HCT116 (cell line): ENCODE measurements around the gene MEOX1. TPM values are rescaled to one million over a fixed set of nuclear protein-coding genes. Genes with fewer than 3 reads are reported as not detected.

Experiments
- ATAC-seq: fragments of 200-7000 bp; cut with Tn5 transposase; 2 replicates; pipeline ENCODE4 v1.9.1; 2020; ENCODE audit warnings: mild to moderate bottlenecking, moderate library complexity
- BruUV-seq: library from RNA; stranded (reverse); fragments of 400-500 nt; replicated peaks from 2 replicates; lab custom pipeline; 2021; lab: Mats Ljungman, UMichigan
- CTCF ChIA-PET: fragments of 300-600 bp; sonication (Branson Sonifier 250); formaldehyde crosslinking; loops from one replicate; lab custom pipeline; 2021; ENCODE audit warnings: antibody characterized with exemption; lab: Charles Lee
- POLR2A ChIA-PET: fragments of 300-600, 350-600 bp; sonication (Branson Sonifier 250); formaldehyde crosslinking; loops from one replicate; lab custom pipeline; 2021; ENCODE audit warnings: antibody characterized with exemption; lab: Charles Lee
- RAD21 ChIA-PET, 2 experiments: fragments of 300-600 bp; sonication (Branson Sonifier 250); formaldehyde crosslinking; loops; one replicate each; lab custom pipeline; 2023; ENCODE audit warnings: low total read pairs in 2 of 2; ENCODE audit not compliant: uncharacterized antibody in 2 of 2, unreplicated experiment in 2 of 2, low non-redundant PET in 1 of 2; lab: Charles Lee
- DNase-seq: peaks from one replicate; pipeline ENCODE4 v3.0.0-alpha.2; 2010; ENCODE audit warnings: low read depth, low spot score
- H2AFZ ChIP-seq: fragments of 200-600 bp; shearing (Covaris generic), sonication (generic); 2 replicates; pipeline ENCODE4 v1.6.1; 2017; ENCODE audit warnings: low read depth, mixed run types, mixed read lengths, antibody characterized with exemption, low read length; ENCODE audit not compliant: poor library complexity, severe bottlenecking
- H3K27ac ChIP-seq: 2 replicates; pipeline ENCODE4 v1.5.1; 2012; ENCODE audit warnings: low read depth, low read length
- H3K27me3 ChIP-seq: fragments of 200-600 bp; sonication (generic); 2 replicates; pipeline ENCODE4 v1.6.1; 2016; ENCODE audit warnings: mixed run types, low read length, mixed read lengths; ENCODE audit not compliant: insufficient read depth
- H3K36me3 ChIP-seq, 2 experiments: fragments of 200-500 bp in 1 of 2; fragments of 200-600 bp in 1 of 2; sonication (Bioruptor generic) in 1 of 2; sonication (generic) in 1 of 2; 2 replicates each; pipeline versions ENCODE4 v1.5.1 to v1.6.1; 2014 to 2016; ENCODE audit warnings: low read length in 2 of 2, inconsistent platforms in 1 of 2, mixed read lengths in 1 of 2, mixed run types in 1 of 2; ENCODE audit not compliant: insufficient read depth in 2 of 2, control insufficient read depth in 1 of 2
- H3K4me1 ChIP-seq, 2 experiments: fragments of 200-600 bp in 1 of 2; sonication (generic) in 1 of 2; 2 replicates each; pipeline versions ENCODE4 v1.5.1 to v1.6.1; 2012 to 2017; ENCODE audit warnings: low read length in 2 of 2, inconsistent platforms in 1 of 2, mild to moderate bottlenecking in 1 of 2, mixed read lengths in 1 of 2, mixed run types in 1 of 2, moderate library complexity in 1 of 2; ENCODE audit not compliant: insufficient read depth in 2 of 2, control insufficient read depth in 1 of 2
- H3K4me2 ChIP-seq: fragments of 200-600 bp; sonication (generic); 2 replicates; pipeline ENCODE4 v1.6.1; 2017; ENCODE audit warnings: mixed run types, low read length, mixed read lengths
- H3K4me3 ChIP-seq, 2 experiments: fragments of 200-600 bp in 1 of 2; sonication (generic) in 1 of 2; replicated peaks in 1 of 2; 2 replicates each; pipeline ENCODE4 v1.5.1; 2011 to 2016; ENCODE audit warnings: low read length in 2 of 2, control low read depth in 1 of 2, low read depth in 1 of 2, mild to moderate bottlenecking in 1 of 2, mixed read lengths in 1 of 2, mixed run types in 1 of 2
- H3K79me2 ChIP-seq: fragments of 200-600 bp; sonication (generic); 2 replicates; pipeline ENCODE4 v1.6.1; 2017; ENCODE audit warnings: mild to moderate bottlenecking, mixed run types, low read length, moderate library complexity, mixed read lengths; ENCODE audit not compliant: insufficient read depth
- H3K9ac ChIP-seq: fragments of 200-600 bp; sonication (generic); 2 replicates; pipeline ENCODE4 v1.6.1; 2016; ENCODE audit warnings: low read length, mixed read lengths
- H3K9me2 ChIP-seq: fragments of 200-600 bp; sonication (generic), shearing (Covaris generic); 2 replicates; pipeline ENCODE4 v1.6.1; 2017; ENCODE audit warnings: mixed run types, mild to moderate bottlenecking, moderate library complexity; ENCODE audit not compliant: insufficient read depth
- H3K9me3 ChIP-seq, 2 experiments: fragments of 200-500 bp in 1 of 2; fragments of 200-600 bp in 1 of 2; sonication (Bioruptor generic) in 1 of 2; sonication (generic) in 1 of 2; 2 replicates each; pipeline ENCODE4 v1.6.1; 2014 to 2017; ENCODE audit warnings: low read length in 2 of 2, mixed read lengths in 2 of 2, inconsistent platforms in 1 of 2, low read depth in 1 of 2, mild to moderate bottlenecking in 1 of 2, mixed run types in 1 of 2, moderate library complexity in 1 of 2; ENCODE audit not compliant: control insufficient read depth in 1 of 2, insufficient read depth in 1 of 2
- H4K20me1 ChIP-seq: fragments of 200-600 bp; sonication (generic), shearing (Covaris generic); 2 replicates; pipeline ENCODE4 v1.6.1; 2017; ENCODE audit warnings: mixed run types, mild to moderate bottlenecking, moderate library complexity; ENCODE audit not compliant: insufficient read depth
- CBX3 ChIP-seq: IDR thresholded peaks from 2 replicates; pipeline ENCODE4 v1.6.1; 2012; ENCODE audit warnings: low read depth
- EZH2phosphoT487 ChIP-seq: fragments of 200-600 bp; IDR thresholded peaks from 2 replicates; pipeline ENCODE4 v1.6.1; 2018; ENCODE audit warnings: antibody characterized with exemption, borderline replicate concordance
- JUND ChIP-seq: IDR thresholded peaks from 2 replicates; pipeline ENCODE4 v1.6.1; 2012
- POLR2A ChIP-seq: IDR thresholded peaks from 2 replicates; pipeline ENCODE4 v1.7.0; 2011; ENCODE audit warnings: borderline replicate concordance; ENCODE audit not compliant: insufficient read depth, insufficient read length; ENCODE audit errors: extremely low read depth
- SIN3A ChIP-seq: IDR thresholded peaks from 2 replicates; pipeline ENCODE4 v1.6.1; 2012; ENCODE audit warnings: low read depth
- SRF ChIP-seq: IDR thresholded peaks from 2 replicates; pipeline ENCODE4 v1.6.1; 2012; ENCODE audit warnings: low read depth
- TCF7L2 ChIP-seq: IDR thresholded peaks from 2 replicates; pipeline ENCODE4 v1.7.0; 2011; ENCODE audit warnings: borderline replicate concordance, inconsistent platforms; ENCODE audit not compliant: insufficient read depth, insufficient read length; ENCODE audit errors: extremely low read depth
- intact Hi-C: fragments of 100-400 bp; cut with micrococcal nuclease; formaldehyde crosslinking; loops from 2 replicates; pipeline ENCODE4 v1.10.0; 2022
- total RNA-seq: library from RNA; stranded (reverse); gene quantifications from one replicate; pipeline ENCODE4 v1.2.1, GENCODE V29; 2021; ENCODE audit not compliant: unreplicated experiment
- TF ChIP-seq, protein P1 (sequence below), 3 experiments: fragments of 200-600 bp in 1 of 3; sonication (generic) in 1 of 3; IDR thresholded peaks in 2 of 3; conservative IDR thresholded peaks in 1 of 3; 2 replicates each; pipeline ENCODE4 v1.5.1; 2012 to 2017; ENCODE audit warnings: low read depth in 2 of 3, low read length in 2 of 3, antibody characterized with exemption in 1 of 3, borderline replicate concordance in 1 of 3, control low read depth in 1 of 3, mild to moderate bottlenecking in 1 of 3, mixed read lengths in 1 of 3, mixed run types in 1 of 3, moderate library complexity in 1 of 3; ENCODE audit not compliant: insufficient read depth in 1 of 3
- TF ChIP-seq, protein P2 (sequence below): IDR thresholded peaks from 2 replicates; pipeline ENCODE4 v1.6.1; 2012
- TF ChIP-seq, protein P3 (sequence below): IDR thresholded peaks from 2 replicates; pipeline ENCODE4 v1.6.1; 2012; ENCODE audit warnings: low read depth
- TF ChIP-seq, protein P4 (sequence below): IDR thresholded peaks from 2 replicates; pipeline ENCODE4 v1.6.1; 2011; ENCODE audit warnings: mild to moderate bottlenecking, low read length, moderate library complexity; ENCODE audit not compliant: insufficient replicate concordance; ENCODE audit errors: extremely low read depth

MEOX1 gene
- total RNA-seq, 1 experiment from 2014 or later, result not detected

DNA sequence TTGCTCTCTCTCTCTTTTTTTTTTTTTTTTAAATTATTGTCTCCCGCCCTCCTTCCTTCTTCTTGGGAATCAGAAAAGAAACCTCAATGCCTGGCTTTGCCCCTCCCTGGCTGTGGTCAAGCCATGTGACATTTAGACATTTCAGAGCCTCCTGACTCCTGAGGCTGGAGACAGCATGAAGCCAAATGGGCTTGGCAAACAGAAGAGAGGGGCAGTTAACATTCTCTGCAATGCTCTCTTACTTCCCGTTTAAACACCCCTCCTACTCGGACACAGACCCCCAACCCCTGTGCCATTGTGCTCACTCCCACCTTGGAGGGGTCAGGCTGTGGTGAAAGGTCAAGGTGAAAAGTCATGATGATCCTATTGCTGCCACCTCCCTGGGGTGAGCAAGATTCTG is 14.7 kb upstream of the MEOX1 start:
- H3K9me2 ChIP-seq, result no peaks in the 10 kb centered on the region
- no peak for ATAC-seq
- no peak overlapping the region for H2AFZ ChIP-seq
- CTCF ChIA-PET, result no interaction called here
- no peaks in the 10 kb centered on the region for H3K9me3 ChIP-seq
- no peak overlapping the region for H3K4me3 ChIP-seq
- no peaks in the 10 kb centered on the region for H3K79me2 ChIP-seq
- no TSS peak for BruUV-seq
- DNase-seq, result no peak
- TF ChIP-seq EZH2phosphoT487 (no peak), SIN3A (no peak), TCF7L2 (no peak), CBX3 (no peak), POLR2A (no peak), JUND (no peak), SRF (no peak)
- TF ChIP-seq, protein P1, sequence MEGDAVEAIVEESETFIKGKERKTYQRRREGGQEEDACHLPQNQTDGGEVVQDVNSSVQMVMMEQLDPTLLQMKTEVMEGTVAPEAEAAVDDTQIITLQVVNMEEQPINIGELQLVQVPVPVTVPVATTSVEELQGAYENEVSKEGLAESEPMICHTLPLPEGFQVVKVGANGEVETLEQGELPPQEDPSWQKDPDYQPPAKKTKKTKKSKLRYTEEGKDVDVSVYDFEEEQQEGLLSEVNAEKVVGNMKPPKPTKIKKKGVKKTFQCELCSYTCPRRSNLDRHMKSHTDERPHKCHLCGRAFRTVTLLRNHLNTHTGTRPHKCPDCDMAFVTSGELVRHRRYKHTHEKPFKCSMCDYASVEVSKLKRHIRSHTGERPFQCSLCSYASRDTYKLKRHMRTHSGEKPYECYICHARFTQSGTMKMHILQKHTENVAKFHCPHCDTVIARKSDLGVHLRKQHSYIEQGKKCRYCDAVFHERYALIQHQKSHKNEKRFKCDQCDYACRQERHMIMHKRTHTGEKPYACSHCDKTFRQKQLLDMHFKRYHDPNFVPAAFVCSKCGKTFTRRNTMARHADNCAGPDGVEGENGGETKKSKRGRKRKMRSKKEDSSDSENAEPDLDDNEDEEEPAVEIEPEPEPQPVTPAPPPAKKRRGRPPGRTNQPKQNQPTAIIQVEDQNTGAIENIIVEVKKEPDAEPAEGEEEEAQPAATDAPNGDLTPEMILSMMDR (IDR thresholded peaks at IDR 0.05 in 2 of 3, conservative IDR thresholded peaks at IDR 0.05 in 1 of 3; ENCODE audit: borderline replicate concordance in 1 of 3, insufficient read depth in 1 of 3, low read depth in 2 of 3, low read length in 2 of 3), result no peak
- TF ChIP-seq, protein P2, sequence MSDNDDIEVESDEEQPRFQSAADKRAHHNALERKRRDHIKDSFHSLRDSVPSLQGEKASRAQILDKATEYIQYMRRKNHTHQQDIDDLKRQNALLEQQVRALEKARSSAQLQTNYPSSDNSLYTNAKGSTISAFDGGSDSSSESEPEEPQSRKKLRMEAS, result no peak
- TF ChIP-seq, protein P3, sequence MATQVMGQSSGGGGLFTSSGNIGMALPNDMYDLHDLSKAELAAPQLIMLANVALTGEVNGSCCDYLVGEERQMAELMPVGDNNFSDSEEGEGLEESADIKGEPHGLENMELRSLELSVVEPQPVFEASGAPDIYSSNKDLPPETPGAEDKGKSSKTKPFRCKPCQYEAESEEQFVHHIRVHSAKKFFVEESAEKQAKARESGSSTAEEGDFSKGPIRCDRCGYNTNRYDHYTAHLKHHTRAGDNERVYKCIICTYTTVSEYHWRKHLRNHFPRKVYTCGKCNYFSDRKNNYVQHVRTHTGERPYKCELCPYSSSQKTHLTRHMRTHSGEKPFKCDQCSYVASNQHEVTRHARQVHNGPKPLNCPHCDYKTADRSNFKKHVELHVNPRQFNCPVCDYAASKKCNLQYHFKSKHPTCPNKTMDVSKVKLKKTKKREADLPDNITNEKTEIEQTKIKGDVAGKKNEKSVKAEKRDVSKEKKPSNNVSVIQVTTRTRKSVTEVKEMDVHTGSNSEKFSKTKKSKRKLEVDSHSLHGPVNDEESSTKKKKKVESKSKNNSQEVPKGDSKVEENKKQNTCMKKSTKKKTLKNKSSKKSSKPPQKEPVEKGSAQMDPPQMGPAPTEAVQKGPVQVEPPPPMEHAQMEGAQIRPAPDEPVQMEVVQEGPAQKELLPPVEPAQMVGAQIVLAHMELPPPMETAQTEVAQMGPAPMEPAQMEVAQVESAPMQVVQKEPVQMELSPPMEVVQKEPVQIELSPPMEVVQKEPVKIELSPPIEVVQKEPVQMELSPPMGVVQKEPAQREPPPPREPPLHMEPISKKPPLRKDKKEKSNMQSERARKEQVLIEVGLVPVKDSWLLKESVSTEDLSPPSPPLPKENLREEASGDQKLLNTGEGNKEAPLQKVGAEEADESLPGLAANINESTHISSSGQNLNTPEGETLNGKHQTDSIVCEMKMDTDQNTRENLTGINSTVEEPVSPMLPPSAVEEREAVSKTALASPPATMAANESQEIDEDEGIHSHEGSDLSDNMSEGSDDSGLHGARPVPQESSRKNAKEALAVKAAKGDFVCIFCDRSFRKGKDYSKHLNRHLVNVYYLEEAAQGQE, result no peak
- TF ChIP-seq, protein P4, sequence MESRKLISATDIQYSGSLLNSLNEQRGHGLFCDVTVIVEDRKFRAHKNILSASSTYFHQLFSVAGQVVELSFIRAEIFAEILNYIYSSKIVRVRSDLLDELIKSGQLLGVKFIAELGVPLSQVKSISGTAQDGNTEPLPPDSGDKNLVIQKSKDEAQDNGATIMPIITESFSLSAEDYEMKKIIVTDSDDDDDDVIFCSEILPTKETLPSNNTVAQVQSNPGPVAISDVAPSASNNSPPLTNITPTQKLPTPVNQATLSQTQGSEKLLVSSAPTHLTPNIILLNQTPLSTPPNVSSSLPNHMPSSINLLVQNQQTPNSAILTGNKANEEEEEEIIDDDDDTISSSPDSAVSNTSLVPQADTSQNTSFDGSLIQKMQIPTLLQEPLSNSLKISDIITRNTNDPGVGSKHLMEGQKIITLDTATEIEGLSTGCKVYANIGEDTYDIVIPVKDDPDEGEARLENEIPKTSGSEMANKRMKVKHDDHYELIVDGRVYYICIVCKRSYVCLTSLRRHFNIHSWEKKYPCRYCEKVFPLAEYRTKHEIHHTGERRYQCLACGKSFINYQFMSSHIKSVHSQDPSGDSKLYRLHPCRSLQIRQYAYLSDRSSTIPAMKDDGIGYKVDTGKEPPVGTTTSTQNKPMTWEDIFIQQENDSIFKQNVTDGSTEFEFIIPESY, result no peak
- no peaks in the 10 kb centered on the region for H3K27me3 ChIP-seq
- H3K4me1 ChIP-seq, result peaks cover 0 to 11% of the 10 kb centered on the region in 2 experiments; a peak in 3 of 4 replicates
- no peaks in the 10 kb centered on the region for H4K20me1 ChIP-seq
- RAD21 ChIA-PET, result no interaction called here
- no peak overlapping the region for H3K27ac ChIP-seq
- POLR2A ChIA-PET, result interaction anchor here (1.4 kb wide), 1 partner anchor 193 kb away, joined by 3 read pairs; the partner anchor contains the start of gene DHX8
- no peaks in the 10 kb centered on the region for H3K36me3 ChIP-seq
- no peak overlapping the region for H3K4me2 ChIP-seq
- H3K9ac ChIP-seq, result no peak overlapping the region
- intact Hi-C loops, result no loop called here
